HepG2 (cell line): ENCODE measurements around the gene PIK3CB. TPM values are rescaled to one million over a fixed set of nuclear protein-coding genes. Genes with fewer than 3 reads are reported as not detected.

ENCODE experiments used
- ATAC-seq: fragments of 200-7000 bp; cut with Tn5 transposase; 3 replicates; pipeline ENCODE4 v1.9.1; 2020; ENCODE audit warnings: mild to moderate bottlenecking, moderate library complexity
- BruUV-seq: library from RNA; stranded (reverse); fragments of 400-500 nt; replicated peaks from 2 replicates; lab custom pipeline; 2021; lab: Mats Ljungman, UMichigan
- CTCF ChIA-PET: fragments of 300-600 bp; formaldehyde crosslinking; extraction: SDS; loops from one replicate; lab custom pipeline; 2021; ENCODE audit warnings: low total read pairs, inconsistent platforms, low intra/inter-chr PET ratio; lab: Yijun Ruan, JAX
- POLR2A ChIA-PET: fragments of 350-600 bp; sonication (Branson Sonifier 250); formaldehyde crosslinking; loops from one replicate; lab custom pipeline; 2020; ENCODE audit warnings: antibody characterized with exemption, inconsistent platforms; lab: Yijun Ruan, JAX
- DNase-seq: peaks from one replicate; pipeline ENCODE4 v3.0.0-alpha.2; 2015; ENCODE audit warnings: low spot score
- FAIRE-seq: peaks from 3 replicates; lab custom pipeline; 2011; peaks lifted over from hg19 to GRCh38; lab: Jason Lieb, UNC
- H2AFZ ChIP-seq: one replicate; pipeline ENCODE4 v1.6.1; 2011; ENCODE audit warnings: low read length, inconsistent platforms
- H3K27ac ChIP-seq: fragments of 300-600 bp; 3 replicates; pipeline ENCODE4 v1.8.0; 2011; ENCODE audit warnings: mixed run types, mild to moderate bottlenecking, mixed read lengths, low read length, inconsistent platforms; ENCODE audit not compliant: insufficient read depth; ENCODE audit errors: extremely low read length
- H3K27me3 ChIP-seq, 2 experiments: fragments of 200-600 bp in 1 of 2; 2 replicates in 1 of 2; 3 replicates in 1 of 2; pipeline versions ENCODE4 v1.6.0 to v1.8.0; 2011; ENCODE audit warnings: low read length in 2 of 2, mild to moderate bottlenecking in 2 of 2, moderate library complexity in 2 of 2, inconsistent platforms in 1 of 2; ENCODE audit not compliant: insufficient read depth in 2 of 2, control insufficient read depth in 1 of 2
- H3K36me3 ChIP-seq, 2 experiments: fragments of 200-600 bp in 1 of 2; replicated peaks in 1 of 2; 2 replicates in 1 of 2; 3 replicates in 1 of 2; pipeline versions ENCODE4 v1.5.1 to v1.8.0; 2011; ENCODE audit warnings: low read length in 2 of 2, inconsistent platforms in 1 of 2; ENCODE audit not compliant: insufficient read depth in 2 of 2, control insufficient read depth in 1 of 2
- H3K4me1 ChIP-seq: 2 replicates; pipeline ENCODE4 v1.5.1; 2012; ENCODE audit warnings: low read length, inconsistent platforms; ENCODE audit not compliant: insufficient read depth
- H3K4me2 ChIP-seq: 2 replicates; pipeline ENCODE4 v1.6.0; 2011; ENCODE audit warnings: low read depth, low read length, inconsistent platforms
- H3K4me3 ChIP-seq, 3 experiments: fragments of 200-600 bp in 1 of 3; sonication (generic), shearing (Covaris generic) in 1 of 3; replicated peaks in 1 of 3; 2 replicates each; pipeline ENCODE4 v1.5.1; 2011 to 2016; ENCODE audit warnings: low read length in 3 of 3, inconsistent platforms in 2 of 3, low read depth in 2 of 3, mild to moderate bottlenecking in 2 of 3, control low read depth in 1 of 3, mixed read lengths in 1 of 3; ENCODE audit not compliant: insufficient read depth in 1 of 3
- H3K79me2 ChIP-seq: one replicate; pipeline ENCODE4 v1.6.1; 2011; ENCODE audit warnings: low read length, inconsistent platforms; ENCODE audit not compliant: insufficient read depth
- H3K9ac ChIP-seq: 2 replicates; pipeline ENCODE4 v1.6.0; 2011; ENCODE audit warnings: mild to moderate bottlenecking, low read depth, low read length, inconsistent platforms; ENCODE audit not compliant: insufficient read depth
- H3K9me3 ChIP-seq: 2 replicates; pipeline ENCODE4 v1.5.1; 2012; ENCODE audit warnings: mild to moderate bottlenecking, low read length
- H4K20me1 ChIP-seq: 2 replicates; pipeline ENCODE4 v1.6.0; 2011; ENCODE audit warnings: inconsistent platforms, mild to moderate bottlenecking, low read length, moderate library complexity; ENCODE audit not compliant: insufficient read depth
- ARHGAP35 ChIP-seq: sonication (generic); formaldehyde crosslinking; IDR thresholded peaks from 2 replicates; pipeline ENCODE4 v1.9.0; 2022; ENCODE audit warnings: mild to moderate bottlenecking, inconsistent platforms, moderate library complexity, missing genetic modification reagents, borderline replicate concordance
- ATF4 ChIP-seq, 2 experiments: fragments of 450-650 bp in 1 of 2; sonication (generic) in 1 of 2; formaldehyde crosslinking; IDR thresholded peaks; 2 replicates each; pipeline versions ENCODE4 v1.5.0 to v1.8.0; 2020 to 2022; ENCODE audit warnings: mild to moderate bottlenecking in 1 of 2, missing genetic modification reagents in 1 of 2
- ATRX ChIP-seq: sonication (generic); formaldehyde crosslinking; IDR thresholded peaks from 2 replicates; pipeline ENCODE4 v1.4.0; 2020; ENCODE audit warnings: missing genetic modification reagents, borderline replicate concordance
- CENPX ChIP-seq: sonication (generic); formaldehyde crosslinking; IDR thresholded peaks from 2 replicates; pipeline ENCODE4 v1.9.0; 2021; ENCODE audit warnings: mild to moderate bottlenecking, missing genetic modification reagents, moderate library complexity
- EZH2 ChIP-seq: conservative IDR thresholded peaks from 2 replicates; pipeline ENCODE4 v1.6.1; 2012; ENCODE audit warnings: mild to moderate bottlenecking, low read depth, low read length, moderate library complexity
- GABPA ChIP-seq, 2 experiments: IDR thresholded peaks; 2 replicates each; pipeline ENCODE4 v1.6.1; 2011 to 2016; ENCODE audit warnings: low read depth in 2 of 2, low read length in 1 of 2, missing biosample characterization in 1 of 2, missing genetic modification characterization in 1 of 2
- MAZ ChIP-seq, 2 experiments: sonication (generic) in 1 of 2; formaldehyde crosslinking in 1 of 2; IDR thresholded peaks; 2 replicates each; pipeline versions ENCODE4 v1.5.0 to v1.6.1; 2012 to 2020; ENCODE audit warnings: low read depth in 2 of 2, mild to moderate bottlenecking in 2 of 2, borderline replicate concordance in 1 of 2, improper control_type of control experiment in 1 of 2, low read length in 1 of 2, missing genetic modification reagents in 1 of 2, moderate library complexity in 1 of 2
- MTERF4 ChIP-seq: sonication (generic); formaldehyde crosslinking; IDR thresholded peaks from 2 replicates; pipeline ENCODE4 v1.8.0; 2023; ENCODE audit warnings: mild to moderate bottlenecking, missing genetic modification reagents
- NBN ChIP-seq: fragments of 450-650 bp; conservative IDR thresholded peaks from 2 replicates; pipeline ENCODE4 v1.6.1; 2017
- RBM22 ChIP-seq: fragments of 200-400 bp; formaldehyde crosslinking; optimal IDR thresholded peaks from 2 replicates; pipeline ENCODE3; 2017; ENCODE audit warnings: mild to moderate bottlenecking, low read length, moderate library complexity
- SIX1 ChIP-seq: sonication (generic); formaldehyde crosslinking; IDR thresholded peaks from 2 replicates; pipeline ENCODE4 v1.4.0; 2020; ENCODE audit warnings: missing genetic modification reagents, borderline replicate concordance
- SMC3 ChIP-seq: IDR thresholded peaks from 2 replicates; pipeline ENCODE4 v1.6.1; 2011; ENCODE audit warnings: low read length, improper control_type of control experiment
- SPEN ChIP-seq: sonication (generic); formaldehyde crosslinking; IDR thresholded peaks from 2 replicates; pipeline ENCODE4 v1.5.1; 2020; ENCODE audit warnings: low read depth, mild to moderate bottlenecking, missing genetic modification reagents
- ZBTB20 ChIP-seq: sonication (generic); formaldehyde crosslinking; IDR thresholded peaks from 2 replicates; pipeline ENCODE4 v1.8.1; 2023; ENCODE audit warnings: missing genetic modification reagents, low read depth, mild to moderate bottlenecking, borderline replicate concordance
- ZNF121 ChIP-seq: sonication (generic); formaldehyde crosslinking; IDR thresholded peaks from 2 replicates; pipeline ENCODE4 v1.5.0; 2020; ENCODE audit warnings: mild to moderate bottlenecking, missing genetic modification reagents
- ZNF343 ChIP-seq: sonication (generic); formaldehyde crosslinking; IDR thresholded peaks from 2 replicates; pipeline ENCODE4 v1.4.0; 2020; ENCODE audit warnings: mild to moderate bottlenecking, missing genetic modification reagents
- ZSCAN20 ChIP-seq: sonication (generic); formaldehyde crosslinking; IDR thresholded peaks from 2 replicates; pipeline ENCODE4 v1.4.0; 2020; ENCODE audit warnings: missing genetic modification reagents, mild to moderate bottlenecking, borderline replicate concordance
- ZSCAN31 ChIP-seq: sonication (generic); formaldehyde crosslinking; IDR thresholded peaks from 2 replicates; pipeline ENCODE4 v1.5.0; 2020; ENCODE audit warnings: low read depth, mild to moderate bottlenecking, missing genetic modification reagents
- WGBS: methylation state at CpG from one replicate; pipeline ENCODE4 v1.1.6; 2017; ENCODE audit warnings: low lambda C conversion rate; 5-methylcytosine and 5-hydroxymethylcytosine counted together
- in situ Hi-C: cut with HindIII; loops from 2 replicates; pipeline ENCODE4 v1.10.0; 2017; ENCODE audit warnings: low pct_unique_long_range_greater_than_20kb; ENCODE audit not compliant: extremely low pct_ligation_motif_present
- intact Hi-C: fragments of 100-400 bp; cut with micrococcal nuclease; formaldehyde crosslinking; loops from one replicate; pipeline ENCODE4 v1.10.0; 2022; ENCODE audit not compliant: unreplicated experiment
- polyA plus RNA-seq, 8 experiments: library from polyadenylated mRNA; depleted of rRNA in 3 of 8; stranded (reverse) in 7 of 8; unstranded in 1 of 8; fragments of >200 nt; fragmentation: Illumina TruSeq in 4 of 8; extraction: Trizol in 4 of 8; gene quantifications; 2 replicates each; pipeline versions ENCODE4 v1.2.1 to v1.2.3, GENCODE V29; 2011 to 2016; ENCODE audit warnings: low read depth in 4 of 8, missing spikeins in 1 of 8, mixed read lengths in 1 of 8; ENCODE audit not compliant: insufficient read depth in 1 of 8
- total RNA-seq, 5 experiments: library from RNA; depleted of rRNA; stranded (reverse); fragments of >200 nt; fragmentation: Illumina TruSeq; extraction: Trizol; gene quantifications; 2 replicates each; pipeline ENCODE4 v1.2.3, GENCODE V29; 2016; ENCODE audit warnings: low read depth in 1 of 5
- TF ChIP-seq, protein P1 (sequence below): sonication (generic); formaldehyde crosslinking; IDR thresholded peaks from 2 replicates; pipeline ENCODE4 v1.4.0; 2020; ENCODE audit warnings: mild to moderate bottlenecking, missing genetic modification reagents

PIK3CB gene
- total and polyA plus RNA-seq, 2 of the 13 experiments (the other 11 are each of a cell fraction or from before 2014, with no cell fraction given) = 6.6 to 18.7 TPM

- WGBS = 8% methylated on average over 3 of the region's 3 CpGs
- DNase-seq = peak; percentile 50
- in situ Hi-C loops (no loop called here), intact Hi-C loops (no loop called here)
- Histone ChIP-seq H3K27ac (peak overlapping the region; percentile 36), H4K20me1 (no peaks in the 10 kb centered on the region), H3K9me3 (no peaks in the 10 kb centered on the region), H3K36me3 (no peaks in the 10 kb centered on the region), H3K79me2 (no peaks in the 10 kb centered on the region), H3K4me3 (no peak overlapping the region), H3K4me2 (peak overlapping the region; percentile 26; the same call in 1 of the 2 replicates), H2AFZ (no peak overlapping the region), H3K27me3 (no peaks in the 10 kb centered on the region), H3K4me1 (peaks cover 60% of the 10 kb centered on the region), H3K9ac (no peak overlapping the region)
- POLR2A ChIA-PET = interaction anchor here (0.7 to 3.0 kb wide), 6 partner anchors 8 to 61 kb away, joined by 3 to 36 read pairs (median 6); partner anchors contain the start of gene PIK3CB
- BruUV-seq = no TSS peak
- CTCF ChIA-PET = no interaction called here
- ATAC-seq = peak; percentile 34; the same call in 2 of the 3 replicates
- peak; percentile 60 for FAIRE-seq
- TF ChIP-seq ATF4 (CRISPR knock-in tag; IDR thresholded peaks at IDR 0.05) = no peak
- TF ChIP-seq NBN = no peak
- TF ChIP-seq ZSCAN31 (CRISPR knock-in tag) = no peak
- no peak for TF ChIP-seq SMC3
- TF ChIP-seq MAZ (IDR thresholded peaks at IDR 0.05; ENCODE audit: borderline replicate concordance, low read depth, low read length) = no peak
- TF ChIP-seq MAZ (CRISPR knock-in tag; IDR thresholded peaks at IDR 0.05; ENCODE audit: low read depth) = no peak
- TF ChIP-seq MTERF4 (CRISPR knock-in tag) = no peak
- TF ChIP-seq ARHGAP35 (CRISPR knock-in tag) = no peak
- TF ChIP-seq, protein P1, sequence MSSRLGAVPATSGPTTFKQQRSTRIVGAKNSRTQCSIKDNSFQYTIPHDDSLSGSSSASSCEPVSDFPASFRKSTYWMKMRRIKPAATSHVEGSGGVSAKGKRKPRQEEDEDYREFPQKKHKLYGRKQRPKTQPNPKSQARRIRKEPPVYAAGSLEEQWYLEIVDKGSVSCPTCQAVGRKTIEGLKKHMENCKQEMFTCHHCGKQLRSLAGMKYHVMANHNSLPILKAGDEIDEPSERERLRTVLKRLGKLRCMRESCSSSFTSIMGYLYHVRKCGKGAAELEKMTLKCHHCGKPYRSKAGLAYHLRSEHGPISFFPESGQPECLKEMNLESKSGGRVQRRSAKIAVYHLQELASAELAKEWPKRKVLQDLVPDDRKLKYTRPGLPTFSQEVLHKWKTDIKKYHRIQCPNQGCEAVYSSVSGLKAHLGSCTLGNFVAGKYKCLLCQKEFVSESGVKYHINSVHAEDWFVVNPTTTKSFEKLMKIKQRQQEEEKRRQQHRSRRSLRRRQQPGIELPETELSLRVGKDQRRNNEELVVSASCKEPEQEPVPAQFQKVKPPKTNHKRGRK (CRISPR knock-in tag) = no peak
- TF ChIP-seq ZNF343 (CRISPR knock-in tag) = no peak
- peak; percentile 57; the same call in 1 of the 2 replicates for TF ChIP-seq SIX1 (CRISPR knock-in tag)
- no peak for TF ChIP-seq SPEN (CRISPR knock-in tag)
- TF ChIP-seq ZSCAN20 (CRISPR knock-in tag) = no peak
- no peak for TF ChIP-seq CENPX (CRISPR knock-in tag)
- TF ChIP-seq ZNF121 = no peak
- no peak for TF ChIP-seq ATRX (CRISPR knock-in tag)
- no peak for TF ChIP-seq GABPA (IDR thresholded peaks at IDR 0.05; ENCODE audit: low read depth, low read length)
- TF ChIP-seq GABPA (CRISPR knock-in tag; IDR thresholded peaks at IDR 0.05; ENCODE audit: low read depth) = peak; percentile 20; the same call in 1 of the 2 replicates
- TF ChIP-seq EZH2 = no peak
- no peak for TF ChIP-seq ZBTB20 (CRISPR knock-in tag)
- no peak for TF ChIP-seq RBM22
Measured at GRCh38 chr3:138854204-138854603, 19.5 kb upstream of the PIK3CB start.
